ENCODE data around the gene HLX.

The HLX gene

DNA sequence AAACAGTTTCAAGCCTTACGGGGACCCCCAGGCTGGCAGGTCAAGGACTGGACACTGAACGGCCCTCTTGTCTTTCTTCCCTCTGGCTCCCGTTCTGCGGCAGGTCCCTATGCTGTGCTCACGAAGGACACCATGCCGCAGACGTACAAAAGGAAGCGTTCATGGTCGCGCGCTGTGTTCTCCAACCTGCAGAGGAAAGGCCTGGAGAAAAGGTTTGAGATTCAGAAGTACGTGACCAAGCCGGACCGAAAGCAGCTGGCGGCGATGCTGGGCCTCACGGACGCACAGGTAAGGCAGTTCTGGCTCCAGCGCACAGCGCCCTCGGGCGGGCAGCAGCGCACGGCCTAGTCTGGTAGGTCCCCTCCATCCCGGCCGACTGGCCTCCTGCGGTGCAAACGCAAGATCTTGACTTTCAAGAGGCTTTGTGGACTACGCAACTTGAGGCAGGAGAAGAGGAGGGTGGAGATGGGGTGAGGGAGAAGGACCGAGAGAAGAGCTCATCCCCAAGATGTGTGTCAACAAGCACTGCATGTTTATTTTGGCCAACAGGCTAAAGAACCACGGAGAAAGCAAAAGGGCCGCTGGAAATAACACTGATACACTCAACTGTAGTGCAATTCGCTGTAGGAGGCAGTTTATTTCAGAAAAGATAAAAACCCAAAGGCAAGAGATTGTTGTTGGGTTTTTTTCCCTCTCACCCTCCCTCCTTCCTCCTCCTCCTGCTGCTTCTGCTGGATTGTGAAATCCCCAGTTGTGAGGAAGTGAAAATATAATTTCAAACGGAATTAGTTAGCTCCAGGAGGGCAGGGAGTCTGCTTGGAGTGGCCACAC lies 3.0 kb downstream of the HLX start:
- peak; percentile 93 for DNase-seq
- peak overlapping the region; percentile 71 for H2BK5ac ChIP-seq (ENCODE audit: low read depth, low read length, poor library complexity, severe bottlenecking)
- peak overlapping the region; percentile 10 for H3K9ac ChIP-seq (ENCODE audit: low read length)
- H2BK15ac ChIP-seq (ENCODE audit: low read depth, poor library complexity, severe bottlenecking): peak overlapping the region; percentile 70
- H2BK12ac ChIP-seq (ENCODE audit: low read length in 2 of 2): peak overlapping the region; percentile 87 to 98
- no peak overlapping the region for H2AFZ ChIP-seq (ENCODE audit: low read depth, low read length)
- H3K4me3 ChIP-seq (ENCODE audit: insufficient read depth in 1 of 2, low read depth in 1 of 2, low read length in 2 of 2): peak overlapping the region; percentile 53 to 91
- H2BK120ac ChIP-seq (ENCODE audit: low read depth, low read length): peak overlapping the region; percentile 90
- H3K36me3 ChIP-seq (ENCODE audit: control insufficient read depth in 1 of 2, insufficient read depth in 2 of 2, low read depth in 1 of 2, low read length in 2 of 2): peaks cover 35 to 49% of the 10 kb centered on the region in 2 experiments
- peak overlapping the region; percentile 92 for H3K27ac ChIP-seq (ENCODE audit: low read length, poor library complexity, severe bottlenecking)
- peak overlapping the region; percentile 94 for H4K91ac ChIP-seq (ENCODE audit: low read length)
- H3K4me2 ChIP-seq (ENCODE audit: low read length, poor library complexity, severe bottlenecking): peak overlapping the region; percentile 79
- H3K18ac ChIP-seq (ENCODE audit: low read depth in 1 of 2, low read length in 2 of 2): peak overlapping the region; percentile 79 to 96
- H3K4me1 ChIP-seq (ENCODE audit: control insufficient read depth, insufficient read depth, low read depth, low read length): peaks cover 28% of the 10 kb centered on the region
- no peaks in the 10 kb centered on the region for H3K9me3 ChIP-seq (ENCODE audit: control insufficient read depth, low read length)
- under 1% methylated on average over 32 of the region's 34 CpGs for WGBS
- H3K4ac ChIP-seq (ENCODE audit: low read depth in 1 of 2, low read length in 2 of 2): peak overlapping the region; percentile 93 to 95
- peak overlapping the region; percentile 54 for H2AK5ac ChIP-seq (ENCODE audit: low read length, severe bottlenecking)
- H3K23ac ChIP-seq (ENCODE audit: low read length in 2 of 2): peak overlapping the region; percentile 3 to 95
- peaks cover 0 to 12% of the 10 kb centered on the region in 2 experiments for H3K27me3 ChIP-seq (ENCODE audit: control insufficient read depth in 1 of 2, insufficient read depth in 1 of 2, low read length in 2 of 2)
- peak overlapping the region; percentile 77 for H4K8ac ChIP-seq (ENCODE audit: low read length)
- H3K14ac ChIP-seq (ENCODE audit: low read length in 2 of 2): peak overlapping the region; percentile 81 to 96
- H3K79me1 ChIP-seq (replicated peaks; ENCODE audit: low read length, poor library complexity, severe bottlenecking): peaks cover 11% of the 10 kb centered on the region

DNA sequence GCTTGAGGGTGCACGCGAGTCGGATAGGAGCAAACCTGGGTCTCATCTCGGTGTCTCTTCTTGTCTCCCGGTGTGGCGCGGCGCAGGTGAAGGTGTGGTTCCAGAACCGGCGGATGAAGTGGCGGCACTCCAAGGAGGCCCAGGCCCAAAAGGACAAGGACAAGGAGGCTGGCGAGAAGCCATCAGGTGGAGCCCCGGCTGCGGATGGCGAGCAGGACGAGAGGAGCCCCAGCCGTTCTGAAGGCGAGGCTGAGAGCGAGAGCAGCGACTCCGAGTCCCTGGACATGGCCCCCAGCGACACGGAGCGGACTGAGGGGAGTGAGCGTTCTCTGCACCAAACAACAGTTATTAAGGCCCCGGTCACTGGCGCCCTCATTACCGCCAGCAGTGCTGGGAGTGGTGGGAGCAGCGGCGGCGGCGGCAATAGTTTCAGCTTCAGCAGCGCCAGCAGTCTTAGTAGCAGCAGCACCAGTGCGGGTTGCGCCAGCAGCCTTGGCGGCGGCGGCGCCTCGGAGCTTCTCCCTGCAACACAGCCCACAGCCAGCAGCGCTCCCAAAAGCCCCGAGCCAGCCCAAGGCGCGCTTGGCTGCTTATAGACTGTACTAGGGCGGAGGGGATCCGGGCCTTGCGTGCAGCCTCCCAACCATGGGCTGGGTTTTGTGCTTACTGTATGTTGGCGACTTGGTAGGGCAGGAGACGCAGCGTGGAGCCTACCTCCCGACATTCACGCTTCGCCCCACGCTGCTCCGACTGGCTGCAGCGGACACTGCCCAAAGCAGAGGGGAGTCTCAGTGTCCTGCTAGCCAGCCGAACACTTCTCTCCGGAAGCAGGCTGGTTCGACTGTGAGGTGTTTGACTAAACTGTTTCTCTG lies 5.1 kb downstream of the HLX start:
- Histone ChIP-seq H3K79me1 (replicated peaks; ENCODE audit: low read length, poor library complexity, severe bottlenecking) (peaks cover 11% of the 10 kb centered on the region), H3K27ac (ENCODE audit: low read length, poor library complexity, severe bottlenecking) (peak overlapping the region; percentile 92), H4K91ac (ENCODE audit: low read length) (peak overlapping the region; percentile 20), H2BK12ac (ENCODE audit: low read length in 2 of 2) (peak overlapping the region; percentile 53 to 97), H2BK15ac (ENCODE audit: low read depth, poor library complexity, severe bottlenecking) (no peak overlapping the region), H3K14ac (ENCODE audit: low read length in 2 of 2) (peak overlapping the region in 1 of 2 experiments; percentile 99), H2BK120ac (ENCODE audit: low read depth, low read length) (peak overlapping the region; percentile 65), H3K4ac (ENCODE audit: low read depth in 1 of 2, low read length in 2 of 2) (peak overlapping the region; percentile 76 to 94), H3K9me3 (ENCODE audit: control insufficient read depth, low read length) (no peaks in the 10 kb centered on the region), H3K18ac (ENCODE audit: low read depth in 1 of 2, low read length in 2 of 2) (peak overlapping the region; percentile 54 to 98), H3K27me3 (ENCODE audit: control insufficient read depth in 1 of 2, insufficient read depth in 1 of 2, low read length in 2 of 2) (peaks cover 0 to 32% of the 10 kb centered on the region in 2 experiments), H4K8ac (ENCODE audit: low read length) (peak overlapping the region; percentile 79), H3K4me2 (ENCODE audit: low read length, poor library complexity, severe bottlenecking) (peak overlapping the region; percentile 79), H3K4me1 (ENCODE audit: control insufficient read depth, insufficient read depth, low read depth, low read length) (peaks cover 31% of the 10 kb centered on the region), H3K4me3 (ENCODE audit: insufficient read depth in 1 of 2, low read depth in 1 of 2, low read length in 2 of 2) (no peak overlapping the region), H3K36me3 (ENCODE audit: control insufficient read depth in 1 of 2, insufficient read depth in 2 of 2, low read depth in 1 of 2, low read length in 2 of 2) (peaks cover 35 to 49% of the 10 kb centered on the region in 2 experiments), H2BK5ac (ENCODE audit: low read depth, low read length, poor library complexity, severe bottlenecking) (no peak overlapping the region), H3K9ac (ENCODE audit: low read length) (no peak overlapping the region), H2AK5ac (ENCODE audit: low read length, severe bottlenecking) (peak overlapping the region; percentile 59), H3K23ac (ENCODE audit: low read length in 2 of 2) (peak overlapping the region; percentile 57 to 81), H2AFZ (ENCODE audit: low read depth, low read length) (no peak overlapping the region)
- WGBS: 6% methylated on average over 59 of the region's 59 CpGs
- DNase-seq: peak; percentile 84

DNA sequence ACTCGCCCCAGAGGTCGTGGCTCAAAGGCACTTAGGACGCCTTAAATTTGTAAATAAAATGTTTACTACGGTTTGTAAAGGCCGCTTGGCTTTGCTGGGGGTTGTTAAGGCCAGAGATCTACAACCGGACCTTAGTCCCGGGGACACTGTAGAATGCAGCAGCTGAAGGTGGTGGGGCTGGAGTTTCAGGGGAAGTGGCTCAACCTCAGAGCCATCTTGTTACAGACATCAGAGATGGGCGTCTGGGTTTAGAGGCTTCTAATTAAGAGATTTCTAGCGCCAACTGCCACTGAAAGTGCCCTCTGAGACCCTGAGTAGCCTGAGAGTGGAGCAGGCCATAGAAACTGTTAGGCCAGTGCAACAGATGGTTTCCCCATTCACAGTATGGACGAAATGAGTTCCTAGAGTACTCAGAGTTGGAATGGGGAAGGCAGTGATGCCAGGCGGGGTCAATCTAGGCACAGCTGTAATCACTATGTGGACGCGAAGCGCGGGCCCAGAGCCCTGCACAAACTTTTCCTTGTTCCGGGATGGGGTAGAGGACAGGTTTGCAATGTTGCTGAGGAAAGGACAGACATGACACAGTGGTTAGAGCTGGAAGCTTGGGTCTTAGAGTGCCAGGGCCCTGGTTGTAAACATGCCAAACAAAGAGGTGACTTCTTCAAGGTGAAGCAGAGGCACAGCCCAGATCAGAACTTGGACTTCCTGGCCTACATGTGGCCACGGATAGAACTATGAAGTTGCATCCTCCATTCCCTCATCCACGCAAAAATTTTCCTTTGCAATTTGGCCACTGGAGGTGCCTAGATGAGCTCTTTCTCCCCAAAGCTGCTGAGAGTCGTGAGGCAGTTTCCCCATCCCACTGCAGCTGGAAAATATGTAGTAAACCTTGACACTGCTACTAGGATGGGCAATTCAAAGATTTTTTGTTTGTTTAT lies 6.0 kb downstream of the HLX start:
- H3K9me3 ChIP-seq (ENCODE audit: control insufficient read depth, low read length): peaks cover 3% of the 10 kb centered on the region
- peaks cover 35 to 49% of the 10 kb centered on the region in 2 experiments for H3K36me3 ChIP-seq (ENCODE audit: control insufficient read depth in 1 of 2, insufficient read depth in 2 of 2, low read depth in 1 of 2, low read length in 2 of 2)
- no peak overlapping the region for H2BK5ac ChIP-seq (ENCODE audit: low read depth, low read length, poor library complexity, severe bottlenecking)
- H4K8ac ChIP-seq (ENCODE audit: low read length): peak overlapping the region; percentile 79
- H3K4me3 ChIP-seq (ENCODE audit: insufficient read depth in 1 of 2, low read depth in 1 of 2, low read length in 2 of 2): no peak overlapping the region
- H3K4me2 ChIP-seq (ENCODE audit: low read length, poor library complexity, severe bottlenecking): peak overlapping the region; percentile 79
- WGBS: 38% methylated on average over 18 of the region's 19 CpGs
- H3K27me3 ChIP-seq (ENCODE audit: control insufficient read depth in 1 of 2, insufficient read depth in 1 of 2, low read length in 2 of 2): peaks cover 0 to 41% of the 10 kb centered on the region in 2 experiments
- H3K27ac ChIP-seq (ENCODE audit: low read length, poor library complexity, severe bottlenecking): peak overlapping the region; percentile 21
- peaks cover 11% of the 10 kb centered on the region for H3K79me1 ChIP-seq (replicated peaks; ENCODE audit: low read length, poor library complexity, severe bottlenecking)
- H2AFZ ChIP-seq (ENCODE audit: low read depth, low read length): no peak overlapping the region
- H2BK15ac ChIP-seq (ENCODE audit: low read depth, poor library complexity, severe bottlenecking): peak overlapping the region; percentile 62
- H3K18ac ChIP-seq (ENCODE audit: low read depth in 1 of 2, low read length in 2 of 2): peak overlapping the region; percentile 1 to 98
- peak overlapping the region in 1 of 2 experiments; percentile 29 for H2BK12ac ChIP-seq (ENCODE audit: low read length in 2 of 2)
- DNase-seq: peak; percentile 28
- H3K23ac ChIP-seq (ENCODE audit: low read length in 2 of 2): peak overlapping the region in 1 of 2 experiments; percentile 46
- H3K9ac ChIP-seq (ENCODE audit: low read length): no peak overlapping the region
- H2BK120ac ChIP-seq (ENCODE audit: low read depth, low read length): peak overlapping the region; percentile 65
- H3K4me1 ChIP-seq (ENCODE audit: control insufficient read depth, insufficient read depth, low read depth, low read length): peaks cover 31% of the 10 kb centered on the region
- peak overlapping the region; percentile 53 for H4K91ac ChIP-seq (ENCODE audit: low read length)
- peak overlapping the region; percentile 80 for H2AK5ac ChIP-seq (ENCODE audit: low read length, severe bottlenecking)
- peak overlapping the region in 1 of 2 experiments; percentile 6 for H3K14ac ChIP-seq (ENCODE audit: low read length in 2 of 2)
- H3K4ac ChIP-seq (ENCODE audit: low read depth in 1 of 2, low read length in 2 of 2): peak overlapping the region; percentile 37 to 76
